22Rv1 (cell line): Measurements from ENCODE around the gene C1orf94.

Source experiments
- H3K27ac ChIP-seq: fragments of 450-650 bp; 2 replicates; pipeline ENCODE4 v1.5.1; 2017
- ZFX ChIP-seq: fragments of 450-650 bp; IDR thresholded peaks from 2 replicates; pipeline ENCODE4 v1.6.1; 2017; ENCODE audit warnings: antibody characterized with exemption, borderline replicate concordance
- TF ChIP-seq, protein P1 (sequence below): fragments of 450-650 bp; IDR thresholded peaks from 2 replicates; pipeline ENCODE4 v1.5.1; 2017; ENCODE audit warnings: mild to moderate bottlenecking

Gene C1orf94

DNA sequence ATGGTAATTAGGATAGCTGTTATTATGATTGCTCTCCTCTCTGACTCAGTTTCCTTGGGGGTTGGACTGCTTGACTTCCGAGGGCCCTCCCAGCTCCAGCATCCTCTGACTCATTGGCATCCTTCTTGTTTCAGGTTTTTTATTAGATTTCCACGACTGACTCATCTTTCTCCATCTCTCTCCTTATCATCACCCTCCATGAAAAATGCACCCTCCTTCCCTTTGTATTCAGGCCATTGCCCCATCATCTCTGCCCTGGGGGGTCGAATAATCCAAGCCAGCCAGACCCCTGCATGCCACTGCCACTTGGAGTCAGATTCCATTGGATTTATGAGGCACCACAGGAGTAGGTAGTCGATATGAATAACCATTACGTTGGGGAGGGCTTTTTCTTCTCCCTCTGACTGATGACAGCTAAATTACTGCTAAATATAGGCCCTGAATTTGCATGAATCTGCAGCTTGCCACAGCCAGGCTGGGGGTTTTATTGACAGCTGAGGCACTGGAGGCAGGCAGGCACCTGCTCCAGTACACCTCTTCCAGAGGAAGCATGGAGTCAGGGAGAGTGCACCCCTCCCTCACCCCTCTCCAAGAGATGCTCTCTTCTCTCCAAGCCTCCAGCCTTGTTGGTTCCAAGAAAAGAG is 91.7 kb downstream of the C1orf94 start:
- H3K27ac ChIP-seq, result no peak overlapping the region
- TF ChIP-seq, protein P1, sequence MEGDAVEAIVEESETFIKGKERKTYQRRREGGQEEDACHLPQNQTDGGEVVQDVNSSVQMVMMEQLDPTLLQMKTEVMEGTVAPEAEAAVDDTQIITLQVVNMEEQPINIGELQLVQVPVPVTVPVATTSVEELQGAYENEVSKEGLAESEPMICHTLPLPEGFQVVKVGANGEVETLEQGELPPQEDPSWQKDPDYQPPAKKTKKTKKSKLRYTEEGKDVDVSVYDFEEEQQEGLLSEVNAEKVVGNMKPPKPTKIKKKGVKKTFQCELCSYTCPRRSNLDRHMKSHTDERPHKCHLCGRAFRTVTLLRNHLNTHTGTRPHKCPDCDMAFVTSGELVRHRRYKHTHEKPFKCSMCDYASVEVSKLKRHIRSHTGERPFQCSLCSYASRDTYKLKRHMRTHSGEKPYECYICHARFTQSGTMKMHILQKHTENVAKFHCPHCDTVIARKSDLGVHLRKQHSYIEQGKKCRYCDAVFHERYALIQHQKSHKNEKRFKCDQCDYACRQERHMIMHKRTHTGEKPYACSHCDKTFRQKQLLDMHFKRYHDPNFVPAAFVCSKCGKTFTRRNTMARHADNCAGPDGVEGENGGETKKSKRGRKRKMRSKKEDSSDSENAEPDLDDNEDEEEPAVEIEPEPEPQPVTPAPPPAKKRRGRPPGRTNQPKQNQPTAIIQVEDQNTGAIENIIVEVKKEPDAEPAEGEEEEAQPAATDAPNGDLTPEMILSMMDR, result no peak
- TF ChIP-seq ZFX, result no peak
